GM21360 (cell line): Measurements from ENCODE around the gene PARD6A.

Source experiments
- ATAC-seq: cut with Tn5 transposase; IDR thresholded peaks from one replicate; pipeline ENCODE4 v1.9.1; 2021; ENCODE audit warnings: mild to moderate bottlenecking, moderate library complexity; ENCODE audit not compliant: unreplicated experiment

PARD6A gene

DNA sequence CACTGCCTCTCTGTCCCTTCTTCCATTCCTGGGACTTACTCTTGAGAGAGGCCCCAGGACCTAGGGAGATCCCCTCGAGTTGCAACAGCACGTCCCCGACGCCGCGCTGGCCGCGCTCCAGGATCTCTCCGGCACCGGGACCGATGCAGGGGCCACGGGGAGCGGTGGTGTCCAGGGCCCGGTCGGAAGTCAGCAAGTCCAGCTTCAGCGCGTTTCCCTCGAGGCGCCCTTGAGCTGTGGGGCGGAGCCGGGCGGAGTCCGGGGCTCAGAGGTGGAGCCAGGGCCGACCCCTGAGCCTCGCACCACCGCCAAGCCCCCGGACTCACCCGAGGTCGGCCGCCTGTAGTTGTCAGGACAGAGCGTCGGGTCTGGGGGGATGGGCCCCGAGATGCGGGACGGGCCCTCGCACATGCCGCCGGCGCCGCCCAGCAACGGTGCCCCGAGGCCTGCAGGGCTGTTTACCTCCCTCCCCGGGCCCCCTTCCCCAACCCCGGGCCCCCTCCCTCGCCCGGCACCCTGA, 5.3 kb downstream of the PARD6A start:
- ATAC-seq, result peak; percentile 8

DNA sequence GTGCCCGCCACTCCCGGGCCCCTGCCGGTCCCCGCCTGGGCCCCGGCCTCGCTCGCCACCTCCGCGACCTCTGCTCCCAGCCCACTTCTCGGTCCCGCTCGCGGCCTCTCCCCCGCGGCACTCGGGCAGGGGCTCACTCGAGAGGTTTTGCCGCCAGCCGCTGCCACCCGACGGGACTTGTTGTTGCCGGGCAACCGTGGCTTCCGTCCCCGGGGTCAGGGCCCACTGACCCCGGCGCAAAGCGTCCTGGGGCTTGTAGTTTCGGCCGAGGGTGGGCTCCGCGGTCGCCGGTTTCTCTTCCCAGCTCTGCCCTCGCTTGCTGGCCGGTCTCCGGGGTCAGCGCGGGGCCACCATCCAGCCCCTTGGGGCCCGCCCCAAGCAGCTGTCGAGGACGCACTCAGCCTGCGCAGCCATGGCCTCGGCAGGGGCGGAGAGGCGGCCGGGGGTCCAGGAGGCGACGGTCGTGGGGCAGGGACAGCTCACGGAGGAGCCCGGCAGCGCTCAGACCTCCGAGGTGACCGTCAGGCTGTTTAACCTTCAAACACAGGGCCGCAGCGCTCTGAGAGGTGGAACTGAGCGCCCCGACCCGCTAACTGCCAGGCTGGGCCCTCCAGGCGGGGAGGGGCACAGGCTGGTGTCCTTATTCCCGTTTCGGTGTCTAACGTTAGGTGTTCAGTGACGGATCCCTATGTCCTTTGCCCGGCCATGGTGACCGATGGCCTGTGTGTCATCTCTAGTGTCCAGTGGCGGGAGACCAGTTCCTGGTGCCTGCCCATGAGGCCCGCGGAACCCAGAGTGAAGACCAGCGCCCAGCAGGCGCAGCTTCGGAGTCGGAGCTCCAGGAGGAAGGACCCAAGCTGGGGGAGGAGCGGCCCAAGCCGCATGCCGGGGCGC, 6.0 kb downstream of the PARD6A start, which contains the start of the genes C16orf86 and ENKD1:
TSS of gene C16orf86 (plus strand) at position 256 of the 894 bp plus-strand sequence. CDS start at position 413, 157 bp downstream.
TSS of gene ENKD1 (minus strand) at position 192 of the 894 bp plus-strand sequence. CDS start 308 bp downstream, outside the sequence.
- peak; percentile 41 for ATAC-seq

DNA sequence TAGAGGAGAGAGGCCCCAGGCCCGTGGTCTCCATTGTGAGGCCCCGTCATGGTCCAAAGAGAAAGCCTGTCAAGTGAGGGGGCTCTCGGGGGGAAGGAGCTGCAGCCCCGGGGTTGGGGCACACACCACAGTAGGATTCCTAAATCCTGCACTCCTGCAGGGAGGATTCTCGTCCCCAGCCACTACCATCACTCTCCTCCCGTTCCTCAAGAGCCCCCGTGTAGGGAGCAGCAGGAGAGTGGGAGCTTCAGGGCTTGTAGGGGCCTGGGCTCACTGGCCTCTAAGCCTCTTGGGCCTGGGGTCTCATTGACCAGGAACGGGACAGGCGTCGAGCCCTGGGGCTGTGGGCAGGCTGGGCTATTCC, 6.7 kb downstream of the PARD6A start:
- ATAC-seq, result no peak

DNA sequence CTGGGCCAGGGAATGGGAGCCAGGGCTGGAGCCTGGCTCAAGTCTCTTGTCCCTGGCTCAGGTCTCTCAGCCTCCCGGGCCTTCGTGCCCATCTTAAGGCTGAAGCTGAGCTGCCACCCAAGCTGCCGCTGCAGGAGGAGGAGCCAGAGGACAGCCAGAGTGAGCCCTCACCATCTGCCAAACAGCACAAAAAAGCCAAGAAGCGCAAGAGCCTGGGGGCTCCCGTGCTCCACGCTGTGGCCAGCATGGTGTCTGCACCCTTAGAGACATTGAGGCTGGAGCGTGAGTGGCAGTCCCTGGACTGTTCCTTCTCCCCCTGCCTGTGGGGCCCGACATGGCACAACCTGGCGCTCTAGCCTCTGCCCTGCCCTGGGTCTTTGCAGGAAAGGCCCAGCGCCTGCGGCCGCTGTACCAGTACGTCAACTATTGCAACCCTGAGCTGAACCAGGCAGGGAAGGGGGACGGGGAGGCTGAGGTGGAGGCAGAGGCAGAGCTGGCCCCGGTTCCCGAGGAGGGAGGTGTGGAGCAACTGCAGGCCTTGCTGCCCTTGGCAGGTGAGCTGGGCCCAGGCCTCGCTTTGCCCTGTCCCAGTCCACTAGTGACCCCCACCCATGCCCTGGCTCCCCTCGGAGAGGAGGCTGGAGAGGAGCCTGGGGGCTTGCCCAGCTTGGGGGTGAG, 7.2 kb downstream of the PARD6A start:
- peak; percentile 58 for ATAC-seq

DNA sequence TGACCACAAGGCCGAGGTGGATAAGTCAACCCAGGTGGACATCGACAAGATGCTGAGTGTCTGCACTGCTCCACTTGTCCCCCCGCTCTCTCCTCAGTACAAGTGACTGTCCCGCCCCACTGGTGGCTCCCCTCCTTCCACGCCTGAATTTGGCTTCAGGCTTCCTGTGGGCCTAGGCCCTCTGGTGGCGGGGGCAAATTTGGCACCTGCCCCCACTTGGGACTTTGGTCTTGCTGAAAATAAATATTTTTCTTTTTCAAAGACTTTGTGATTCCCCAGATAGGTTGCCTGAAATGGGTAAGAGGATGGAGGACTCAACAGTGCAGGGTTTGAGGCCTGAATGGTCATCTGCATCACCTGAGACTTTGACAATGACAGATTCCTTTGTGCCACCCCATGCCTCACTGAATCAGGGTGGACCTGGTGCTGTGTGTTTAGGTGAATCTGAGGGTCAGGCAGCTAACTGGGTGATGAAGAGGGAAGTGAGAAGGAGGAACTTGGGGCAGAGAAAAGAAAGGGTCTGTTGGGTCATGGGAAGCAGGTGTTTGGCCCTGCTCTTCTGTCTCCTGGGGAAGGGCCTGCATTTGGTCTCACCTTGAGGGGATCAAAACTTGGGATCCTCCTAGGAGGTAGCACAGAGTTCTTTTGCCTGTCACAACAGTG, 7.9 kb downstream of the PARD6A start:
- ATAC-seq, result no peak

DNA sequence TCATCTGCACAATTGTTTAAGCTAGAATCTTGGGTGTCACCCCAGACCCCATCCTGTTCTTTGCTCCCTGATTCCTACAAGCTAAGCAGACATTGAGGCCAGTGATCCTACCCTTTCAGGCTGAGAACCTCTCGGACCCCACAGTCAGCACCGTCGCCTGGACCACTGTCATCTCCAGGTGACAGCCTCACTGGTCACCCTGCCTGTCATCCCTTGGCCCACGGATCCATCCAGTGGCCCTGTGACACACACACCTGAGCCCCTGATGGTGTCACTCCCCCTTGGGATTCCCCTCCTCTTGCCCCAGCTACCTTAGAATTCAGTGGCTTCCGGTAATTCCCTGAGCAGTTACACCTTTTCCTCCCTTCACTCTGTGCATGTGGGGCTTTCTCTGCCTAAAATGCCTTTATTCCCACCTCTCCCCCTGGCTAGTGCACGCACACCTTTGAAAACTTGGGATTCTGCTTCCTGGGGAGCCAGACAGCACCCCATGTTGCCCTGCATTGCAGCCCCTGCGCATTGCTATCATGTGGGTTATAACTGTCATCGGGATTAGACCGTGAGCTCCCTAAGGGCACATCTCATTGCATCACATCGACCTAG, 8.8 kb downstream of the PARD6A start:
- ATAC-seq, result no peak

DNA sequence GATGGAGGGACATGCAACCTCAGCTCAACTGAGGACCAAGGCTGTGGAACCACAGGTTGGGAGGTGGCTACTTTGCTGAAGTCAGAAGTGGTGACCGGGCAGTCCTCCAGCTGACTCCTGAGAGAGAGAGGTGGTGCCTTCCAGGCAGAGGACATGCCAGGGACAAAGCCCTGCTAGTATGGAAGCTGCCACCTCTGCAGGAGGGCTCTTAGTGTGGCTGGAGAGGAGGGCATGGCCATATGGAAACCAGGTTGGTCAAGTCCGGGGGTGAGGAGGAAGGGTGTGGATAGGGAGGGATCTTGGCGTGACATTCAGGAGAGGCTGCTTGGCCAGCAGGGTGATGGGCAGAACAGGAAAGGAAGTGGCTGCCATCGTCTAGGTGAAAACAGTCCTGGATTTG, 11.5 kb downstream of the PARD6A start:
- ATAC-seq, result no peak

DNA sequence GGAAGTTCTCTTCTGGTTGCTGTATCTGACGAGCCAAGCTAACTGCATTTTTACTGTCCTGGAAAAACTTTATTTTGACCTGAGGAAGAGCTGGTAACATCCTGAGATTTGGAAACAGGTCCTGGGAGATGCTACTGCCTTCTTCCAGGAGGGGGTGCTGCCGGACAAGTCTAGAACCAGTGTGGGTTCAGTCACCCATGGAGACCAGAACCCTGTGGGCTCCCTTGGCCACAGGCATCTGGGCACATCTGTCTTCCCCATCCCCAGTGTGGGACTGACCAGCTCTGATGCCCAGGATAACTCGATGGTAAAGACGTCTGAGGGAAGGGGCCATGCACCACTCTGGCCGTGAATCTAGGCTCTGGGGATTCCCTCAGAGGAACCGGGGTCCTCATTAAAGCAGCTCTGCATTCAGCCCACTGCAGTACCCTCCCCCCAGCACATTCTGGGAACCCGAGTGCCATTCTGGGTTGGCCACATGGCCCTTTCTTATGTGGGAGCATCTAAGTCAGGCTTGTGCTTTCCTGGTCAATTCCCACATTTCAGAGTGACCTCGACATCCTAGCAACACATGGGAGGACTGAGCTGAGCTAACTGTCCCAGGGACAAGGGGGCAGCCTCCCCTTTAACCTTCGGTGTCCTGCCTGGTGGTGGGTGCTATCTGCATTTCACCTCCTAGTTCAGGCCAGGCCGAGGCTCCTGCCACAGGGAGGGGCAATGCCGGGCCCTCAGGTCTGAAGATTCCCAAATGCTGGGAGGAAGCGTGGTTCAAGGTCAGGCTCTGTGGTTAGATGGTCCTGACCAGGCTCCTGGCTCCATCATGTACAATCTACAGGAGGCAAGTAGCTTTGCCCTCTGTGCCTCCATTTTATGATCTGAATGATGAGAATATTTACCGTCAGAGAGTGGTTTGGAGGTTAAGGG, 12.2 kb downstream of the PARD6A start:
- no peak for ATAC-seq

DNA sequence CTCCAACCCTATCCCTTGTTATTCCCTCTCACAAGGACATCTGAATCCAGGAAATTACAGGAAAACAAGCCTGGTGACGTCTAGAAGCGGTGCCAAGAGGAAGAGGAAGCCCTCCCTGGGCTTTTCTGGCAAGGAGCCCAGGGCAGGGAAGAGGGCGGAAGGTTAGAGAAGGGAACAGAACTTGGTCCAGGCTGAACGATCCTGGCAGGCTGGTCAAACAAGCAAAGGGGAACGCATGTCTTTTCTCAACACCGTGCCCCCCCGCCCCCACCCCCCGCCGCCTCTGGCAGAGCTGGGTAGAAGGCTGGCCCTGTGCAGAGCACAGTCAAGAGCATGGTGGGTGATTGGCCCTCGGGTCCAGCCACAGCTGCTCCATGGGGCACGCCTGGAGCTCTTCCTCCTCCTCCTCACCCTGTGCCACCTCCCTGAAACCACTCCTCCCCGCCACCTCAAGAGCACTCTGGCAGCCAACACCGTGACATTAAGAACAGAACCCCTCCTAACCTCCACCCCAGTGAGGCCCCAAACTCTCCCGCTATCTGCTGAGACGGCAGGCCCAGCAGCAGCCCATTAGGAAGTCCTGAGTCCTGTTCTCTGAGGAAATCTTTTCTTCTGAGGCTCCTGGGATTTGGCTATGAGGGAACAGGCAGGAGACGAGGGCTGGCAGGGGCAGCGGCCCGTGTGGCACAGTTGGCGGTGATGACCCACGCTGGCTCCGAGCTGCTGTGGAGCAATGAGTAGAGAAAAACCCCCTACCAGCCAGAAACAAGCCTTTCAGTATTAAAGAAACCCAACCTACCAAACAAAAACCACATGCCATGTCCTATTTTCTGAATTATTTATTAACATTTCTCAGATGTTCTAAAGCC, 13.2 kb downstream of the PARD6A start:
- ATAC-seq, result no peak

DNA sequence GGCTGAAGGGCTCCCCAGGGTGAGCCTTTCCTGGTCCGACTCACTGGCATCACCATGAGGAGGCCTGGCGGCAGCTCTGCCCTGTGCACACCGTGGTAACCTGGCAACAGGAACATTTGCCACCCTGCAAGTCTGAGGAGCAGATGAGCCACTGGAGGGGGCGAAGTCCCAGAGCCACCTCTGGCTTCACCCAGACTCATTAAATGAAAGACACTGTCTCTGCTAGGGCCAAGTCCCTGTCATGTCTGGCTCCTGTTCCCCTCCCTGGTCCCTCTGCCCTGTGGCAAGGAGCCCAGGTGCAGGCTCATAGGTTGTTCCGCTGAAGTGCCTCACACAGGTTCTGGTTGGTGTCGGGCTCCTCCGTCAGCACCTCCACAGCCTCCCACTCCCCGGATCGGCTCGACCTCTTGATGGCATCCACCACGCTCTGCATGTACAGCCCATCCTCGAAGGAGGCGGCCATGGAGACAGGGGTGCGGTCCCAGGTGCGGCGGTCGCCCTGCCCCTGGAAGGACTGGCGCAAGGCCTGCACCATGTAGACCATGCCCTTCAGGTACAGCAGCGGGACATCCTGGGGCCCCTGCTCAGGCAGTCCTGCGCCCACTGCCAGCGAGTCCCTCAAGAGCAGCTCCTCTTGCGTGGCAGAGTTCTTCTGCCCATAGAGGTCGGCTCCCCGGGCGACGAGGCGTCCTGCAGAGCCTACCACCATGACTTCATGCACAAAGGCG, 14.3 kb downstream of the PARD6A start:
- ATAC-seq, result no peak

DNA sequence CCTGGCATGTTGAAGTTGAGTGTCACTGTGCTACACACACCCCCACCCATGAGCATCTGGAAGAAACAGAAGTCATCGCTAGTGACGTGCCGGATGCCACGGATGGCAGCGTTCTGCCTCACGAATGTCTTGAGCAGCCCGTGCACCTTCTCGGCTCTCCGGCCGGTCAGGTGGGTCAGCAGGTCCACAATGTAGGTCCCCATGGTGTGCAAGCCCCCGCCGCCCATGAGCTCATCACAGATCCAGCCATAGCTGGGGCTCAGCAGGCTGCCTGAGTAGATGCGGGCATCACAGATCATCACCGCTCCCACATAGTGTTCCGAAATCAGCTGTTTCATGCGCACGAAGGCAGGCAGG, 14.8 kb downstream of the PARD6A start:
- ATAC-seq, result no peak

DNA sequence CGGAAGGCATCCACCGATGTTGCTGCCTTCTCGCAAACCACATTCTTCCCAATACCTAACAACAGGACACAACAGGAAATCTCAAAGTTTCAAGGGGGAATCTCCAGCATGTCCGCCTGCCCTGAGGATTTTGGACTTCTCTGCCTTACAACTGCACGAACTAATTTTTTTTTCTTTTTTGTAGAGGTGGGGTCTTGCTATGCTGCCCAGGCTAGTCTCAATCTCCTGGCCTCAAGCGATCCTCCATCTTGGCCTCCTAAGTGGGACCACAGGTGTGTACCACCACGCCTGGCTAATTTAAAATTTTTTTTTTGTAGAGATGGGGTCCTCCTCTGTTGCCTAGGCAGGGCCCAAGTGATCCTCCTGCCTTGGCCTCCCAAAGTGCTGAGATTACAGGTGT, 15.2 kb downstream of the PARD6A start:
- no peak for ATAC-seq

DNA sequence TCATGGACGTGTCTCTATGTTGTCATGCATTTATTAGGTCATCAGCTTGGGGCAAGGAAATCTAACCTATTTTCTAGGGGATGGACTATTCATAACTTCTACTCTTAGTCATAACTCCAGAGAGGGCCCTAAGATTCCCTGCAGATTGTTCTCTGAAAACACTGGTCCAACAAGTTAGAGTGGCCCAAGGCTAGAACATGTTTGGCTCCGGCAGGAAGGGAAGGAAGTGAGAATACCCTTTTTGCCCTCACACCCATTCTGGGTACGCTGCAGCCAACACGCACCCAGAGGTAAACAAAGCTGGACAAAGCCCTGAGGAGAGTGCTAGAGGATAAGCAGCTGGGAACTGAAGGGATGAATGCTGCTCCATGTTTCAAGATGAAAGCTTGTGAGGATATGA, 15.8 kb downstream of the PARD6A start:
- ATAC-seq, result no peak

DNA sequence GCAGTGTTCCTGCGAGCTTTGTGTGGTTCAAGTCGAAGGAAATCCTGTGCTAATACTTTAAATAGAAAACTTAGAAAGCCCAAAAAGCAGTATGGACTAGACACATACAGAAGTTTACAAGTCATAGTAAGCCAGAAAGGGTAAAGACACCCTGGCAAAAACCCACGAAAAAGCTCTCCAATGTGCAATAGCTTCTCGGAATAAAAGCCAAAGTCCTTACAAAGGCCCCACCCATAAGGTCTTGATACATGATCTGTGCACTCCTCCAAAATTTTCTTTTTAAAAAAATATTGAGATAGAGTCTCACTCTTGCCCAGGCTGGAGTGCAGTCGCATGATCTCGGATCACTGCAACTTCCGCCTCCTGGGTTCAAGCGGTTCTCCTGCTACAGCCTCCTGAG, 16.2 kb downstream of the PARD6A start:
- no peak for ATAC-seq

DNA sequence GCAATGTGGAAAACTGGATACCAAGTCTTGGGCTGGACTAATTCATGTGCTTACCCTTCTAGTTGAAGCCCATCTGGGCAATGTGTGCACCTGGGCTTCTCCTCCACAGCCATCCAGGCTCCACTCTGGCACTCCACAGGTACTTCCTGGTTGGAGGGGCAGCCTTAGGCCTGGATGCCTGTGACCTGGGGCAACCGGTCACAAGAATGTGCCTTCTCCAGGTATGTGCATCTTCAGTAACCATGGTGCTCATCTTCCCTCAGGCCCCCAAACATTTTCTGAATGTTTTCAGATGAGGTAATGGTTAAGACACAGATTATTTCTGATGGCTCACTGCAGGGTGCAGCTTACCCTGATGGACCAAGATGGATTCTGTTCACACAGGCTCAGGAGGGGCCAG, 17.0 kb downstream of the PARD6A start:
- ATAC-seq, result no peak

DNA sequence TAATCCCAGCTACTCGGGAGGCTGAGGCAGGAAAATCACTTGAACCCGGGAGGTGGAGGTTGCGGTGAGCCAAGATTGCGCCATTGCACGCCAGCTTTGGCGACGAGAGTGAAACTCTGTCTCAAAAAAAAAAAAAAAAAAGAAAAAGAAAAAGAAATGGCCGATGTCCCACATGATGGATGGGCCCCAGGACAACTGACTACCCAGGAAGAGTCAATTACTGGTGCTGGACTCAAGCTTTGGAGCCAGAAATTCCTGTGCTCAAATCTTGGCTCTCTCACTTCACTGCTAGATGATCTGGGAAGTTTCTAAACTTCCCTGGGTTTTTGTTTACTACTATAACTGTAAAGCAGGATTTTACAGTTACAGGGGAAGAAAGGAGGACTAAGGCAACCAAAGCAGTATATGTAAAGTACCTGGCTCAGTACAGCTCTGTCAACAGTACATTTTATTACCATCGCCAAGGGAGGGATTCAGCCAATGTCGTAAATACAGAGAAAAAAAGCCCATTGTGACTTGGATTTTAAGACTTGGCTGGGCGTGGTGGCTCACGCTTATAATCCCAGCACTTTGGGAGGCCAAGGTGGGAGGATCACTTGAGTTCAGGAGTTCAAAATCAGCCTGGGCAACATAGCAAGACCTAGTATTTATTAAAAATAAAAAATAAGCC, 17.7 kb downstream of the PARD6A start:
- no peak for ATAC-seq

DNA sequence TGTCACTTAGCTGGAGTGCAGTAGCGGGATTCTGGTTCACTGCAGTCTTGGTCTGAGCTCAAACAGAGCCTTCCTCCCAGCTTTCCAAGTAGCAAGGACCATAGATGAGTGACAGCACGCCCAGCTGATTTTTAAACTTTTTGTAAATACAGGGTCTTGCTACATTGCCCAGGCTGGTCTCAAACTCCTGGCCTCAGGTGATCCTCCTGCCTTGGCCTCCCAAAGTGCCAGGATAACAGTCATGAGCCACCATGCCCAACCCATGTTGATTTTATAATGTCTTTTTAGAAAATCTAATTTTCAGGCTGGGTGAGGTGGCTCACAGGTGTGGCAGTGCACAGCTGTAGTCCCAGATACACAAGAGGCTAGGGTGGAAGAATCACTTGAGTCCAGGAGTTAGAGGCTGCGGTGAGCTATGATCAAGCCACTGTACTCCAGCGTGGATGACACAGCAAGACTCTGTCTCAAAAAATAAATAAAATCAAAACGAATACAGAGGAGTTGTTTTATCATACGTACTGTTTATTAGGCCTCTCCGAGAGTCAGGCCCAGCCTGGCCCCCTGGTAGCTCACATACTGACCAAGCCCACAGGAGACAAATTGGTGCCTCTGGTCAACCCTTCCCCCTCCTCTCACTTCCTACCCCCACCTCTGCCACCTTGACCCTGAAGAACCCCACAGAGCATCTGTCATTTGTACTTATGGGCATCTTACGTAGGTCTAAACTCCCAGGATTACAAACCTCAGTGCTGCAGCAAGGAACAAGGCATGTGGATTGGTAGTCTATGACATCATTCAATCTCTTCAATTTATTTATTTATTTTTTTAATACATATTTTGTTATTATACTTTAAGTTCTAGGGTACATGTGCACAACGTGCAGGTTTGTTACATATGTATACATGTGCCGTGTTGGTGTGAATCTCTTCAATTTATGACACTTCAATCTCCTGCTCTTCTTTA, 19.5 kb downstream of the PARD6A start:
- ATAC-seq, result no peak
